Measurements from ENCODE around the gene HOGA1. TPM values are rescaled to one million over a fixed set of nuclear protein-coding genes. Genes with fewer than 3 reads are reported as not detected.
"Not testable (repeated sequence)": the region's sequence is repeated elsewhere in the genome, so short reads cannot be mapped to it uniquely, and the experiment has no call there.

Gene HOGA1
- total RNA-seq, 2 experiments from 2014 or later, result not detected

- DNase-seq (no peak), ATAC-seq (ENCODE audit: low read depth) (no peak)
- Mint-ChIP-seq H3K27ac (no peak overlapping the region), H3K4me3 (no peak overlapping the region), H3K9me3 (peaks cover 1% of the 10 kb centered on the region), H3K27me3 (no peaks in the 10 kb centered on the region), H3K4me1 (no peaks in the 10 kb centered on the region), H3K36me3 (no peaks in the 10 kb centered on the region)
- POLR2A ChIA-PET, result no interaction called here
Measured at GRCh38 chr10:97566336-97566996, 17.7 kb upstream of the HOGA1 start.

- H3K4me1 Mint-ChIP-seq, result no peaks in the 10 kb centered on the region
- DNase-seq, result no peak
- POLR2A ChIA-PET, result no interaction called here
- no peak overlapping the region for H3K4me3 Mint-ChIP-seq
- H3K9me3 Mint-ChIP-seq, result no peaks in the 10 kb centered on the region
- H3K27me3 Mint-ChIP-seq, result no peaks in the 10 kb centered on the region
- no peak for ATAC-seq (ENCODE audit: low read depth)
- no peaks in the 10 kb centered on the region for H3K36me3 Mint-ChIP-seq
- H3K27ac Mint-ChIP-seq, result no peak overlapping the region
Measured at GRCh38 chr10:97567891-97568290, 16.3 kb upstream of the HOGA1 start.

- Mint-ChIP-seq H3K36me3 (no peaks in the 10 kb centered on the region), H3K4me3 (no peak overlapping the region), H3K27me3 (peaks cover 2% of the 10 kb centered on the region), H3K4me1 (no peaks in the 10 kb centered on the region), H3K27ac (no peak overlapping the region), H3K9me3 (no peaks in the 10 kb centered on the region)
- POLR2A ChIA-PET, result no interaction called here
- no peak for ATAC-seq (ENCODE audit: low read depth)
- no peak for DNase-seq
Measured at GRCh38 chr10:97570146-97570788, 13.9 kb upstream of the HOGA1 start.

GRCh38 chr10:97570789-97571471 lies 13.3 kb upstream of the HOGA1 start:
- no peaks in the 10 kb centered on the region for H3K4me1 Mint-ChIP-seq
- DNase-seq (no peak), ATAC-seq (ENCODE audit: low read depth) (no peak)
- H3K27ac Mint-ChIP-seq, result no peak overlapping the region
- H3K36me3 Mint-ChIP-seq, result no peaks in the 10 kb centered on the region
- no peak overlapping the region for H3K4me3 Mint-ChIP-seq
- H3K9me3 Mint-ChIP-seq, result no peaks in the 10 kb centered on the region
- peaks cover 2% of the 10 kb centered on the region for H3K27me3 Mint-ChIP-seq
- POLR2A ChIA-PET, result no interaction called here

- Mint-ChIP-seq H3K27ac (no peak overlapping the region), H3K4me1 (no peaks in the 10 kb centered on the region), H3K4me3 (no peak overlapping the region), H3K9me3 (no peaks in the 10 kb centered on the region), H3K36me3 (no peaks in the 10 kb centered on the region), H3K27me3 (peaks cover 2% of the 10 kb centered on the region)
- DNase-seq, result no peak
- POLR2A ChIA-PET, result interaction anchor here (0.6 kb wide), 1 partner anchor 107 kb away, joined by 3 read pairs; no protein-coding TSS in a partner anchor
- ATAC-seq (ENCODE audit: low read depth), result no peak
Measured at GRCh38 chr10:97571622-97572021, 12.6 kb upstream of the HOGA1 start.

- DNase-seq (peak; percentile 69), ATAC-seq (ENCODE audit: low read depth) (peak; percentile 81)
- POLR2A ChIA-PET, result no interaction called here
- Mint-ChIP-seq H3K27me3 (peaks cover 2% of the 10 kb centered on the region), H3K4me1 (no peaks in the 10 kb centered on the region), H3K36me3 (no peaks in the 10 kb centered on the region), H3K27ac (no peak within 1 kb of the TSS), H3K4me3 (no peak within 1 kb of the TSS), H3K9me3 (no peaks in the 10 kb centered on the region)
Measured at GRCh38 chr10:97572214-97572989, 11.8 kb upstream of the HOGA1 start, which contains the start of gene ANKRD2. Gene ANKRD2, plus strand, starts transcription at chr10:97572779. Its CDS starts 10 bp downstream, at chr10:97572789.

- POLR2A ChIA-PET, result no interaction called here
- no peaks in the 10 kb centered on the region for H3K9me3 Mint-ChIP-seq
- H3K4me3 Mint-ChIP-seq, result no peak overlapping the region
- H3K27ac Mint-ChIP-seq, result no peak overlapping the region
- H3K4me1 Mint-ChIP-seq, result no peaks in the 10 kb centered on the region
- H3K27me3 Mint-ChIP-seq, result peaks cover 2% of the 10 kb centered on the region
- no peak for ATAC-seq (ENCODE audit: low read depth)
- no peak for DNase-seq
- no peaks in the 10 kb centered on the region for H3K36me3 Mint-ChIP-seq
Measured at GRCh38 chr10:97573021-97573420, 11.2 kb upstream of the HOGA1 start.

GRCh38 chr10:97573672-97574071 lies 10.5 kb upstream of the HOGA1 start:
- ATAC-seq (ENCODE audit: low read depth) (no peak), DNase-seq (no peak)
- Mint-ChIP-seq H3K4me3 (no peak overlapping the region), H3K27me3 (peaks cover 2% of the 10 kb centered on the region), H3K4me1 (no peaks in the 10 kb centered on the region), H3K9me3 (no peaks in the 10 kb centered on the region), H3K36me3 (no peaks in the 10 kb centered on the region), H3K27ac (no peak overlapping the region)
- POLR2A ChIA-PET, result no interaction called here

GRCh38 chr10:97574374-97575126 lies 9.6 kb upstream of the HOGA1 start:
- no peak for ATAC-seq (ENCODE audit: low read depth)
- H3K36me3 Mint-ChIP-seq, result no peaks in the 10 kb centered on the region
- DNase-seq, result no peak
- H3K27ac Mint-ChIP-seq, result no peak overlapping the region
- POLR2A ChIA-PET, result no interaction called here
- H3K4me1 Mint-ChIP-seq, result no peaks in the 10 kb centered on the region
- H3K4me3 Mint-ChIP-seq, result no peak overlapping the region
- no peaks in the 10 kb centered on the region for H3K9me3 Mint-ChIP-seq
- peaks cover 2% of the 10 kb centered on the region for H3K27me3 Mint-ChIP-seq

- ATAC-seq (ENCODE audit: low read depth), result no peak
- Mint-ChIP-seq H3K4me1 (no peaks in the 10 kb centered on the region), H3K4me3 (no peak overlapping the region), H3K36me3 (no peaks in the 10 kb centered on the region), H3K27me3 (peaks cover 5% of the 10 kb centered on the region), H3K27ac (no peak overlapping the region), H3K9me3 (no peaks in the 10 kb centered on the region)
- DNase-seq, result no peak
- POLR2A ChIA-PET, result no interaction called here
Measured at GRCh38 chr10:97575127-97575668, 9.0 kb upstream of the HOGA1 start.

GRCh38 chr10:97576487-97576886 lies 7.7 kb upstream of the HOGA1 start:
- H3K4me3 Mint-ChIP-seq; H3K27ac Mint-ChIP-seq; H3K4me1 Mint-ChIP-seq; H3K36me3 Mint-ChIP-seq; POLR2A ChIA-PET; ATAC-seq (ENCODE audit: low read depth); DNase-seq; H3K9me3 Mint-ChIP-seq; H3K27me3 Mint-ChIP-seq: not testable (repeated sequence)

- Mint-ChIP-seq H3K9me3 (no peaks in the 10 kb centered on the region), H3K27ac (no peak overlapping the region), H3K4me3 (no peak overlapping the region), H3K36me3 (no peaks in the 10 kb centered on the region), H3K27me3 (peaks cover 7% of the 10 kb centered on the region), H3K4me1 (peaks cover 2% of the 10 kb centered on the region)
- DNase-seq (no peak), ATAC-seq (ENCODE audit: low read depth) (no peak)
- POLR2A ChIA-PET, result no interaction called here
Measured at GRCh38 chr10:97577701-97578100, 6.5 kb upstream of the HOGA1 start.

All from activated naive CD8-positive, alpha-beta T cell treated with anti-CD3 and anti-CD28 coated beads, Interleukin-2, amount 10 ng/mL, durations not matched to agents 7 days and 5 days (primary cell).